Posterior vena cava (tissue), 2 donors: ENCODE results near the gene SF3A1. TPM values are rescaled to one million over a fixed set of nuclear protein-coding genes. Genes with fewer than 3 reads are reported as not detected.

Experiments
- DNase-seq: peaks from one replicate; pipeline ENCODE4 v3.0.0-alpha.2; 2020; ENCODE audit warnings: low spot score
- intact Hi-C, 2 donors: fragments of 100-400 bp; cut with DNase I; formaldehyde crosslinking; loops; one replicate each; pipeline versions ENCODE4 v1.14.1 to v1.14.2; 2022 to 2023
- total RNA-seq, 2 donors: library from RNA; stranded (reverse); fragmentation: NEBNext Ultra II Directional; extraction: Animal tissue kit (Norgen Biotek cat#: 25700); gene quantifications; one replicate each; pipeline ENCODE4 v1.2.1, GENCODE V29; 2021
- donor health status: DM: yes; HTN: yes; CAD: no.
- donor health status: DM: yes; HTN: yes; CAD: no.

Gene SF3A1
- total RNA-seq, 2 donors from 2014 or later: 106 to 108 TPM

DNA sequence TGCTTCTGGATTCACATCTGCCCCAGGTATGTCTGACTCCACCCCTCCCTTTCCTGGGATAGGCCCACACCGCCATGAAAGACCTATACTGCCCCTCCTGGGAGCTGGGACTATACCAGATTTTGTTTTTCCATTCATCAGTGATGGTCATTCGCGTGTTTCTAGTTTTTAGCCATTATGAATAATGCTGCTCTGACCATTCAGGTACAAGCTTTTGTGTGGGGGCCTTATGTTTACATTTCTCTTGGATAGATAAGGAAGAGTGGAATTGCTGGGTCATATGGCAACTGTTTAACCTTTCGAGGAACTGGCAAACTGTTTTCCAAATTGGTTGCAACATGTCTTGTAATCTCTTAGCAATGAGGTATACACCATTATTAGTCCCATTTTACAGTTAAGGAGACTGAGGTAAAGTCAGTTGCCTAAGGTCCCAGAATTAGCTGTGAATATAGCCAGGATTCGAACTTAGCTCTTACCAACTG is 28.8 kb downstream of the SF3A1 start:
- intact Hi-C loops: no loop called here
- no peak for DNase-seq

- peak; percentile 94 for DNase-seq
- intact Hi-C loops: no loop called here
Observed at GRCh38 chr22:30326706-30327362, 29.9 kb downstream of the SF3A1 start, which contains the start of gene TBC1D10A. TSS of gene TBC1D10A (minus strand) at chr22:30326941. CDS start at chr22:30326881, 60 bp downstream.

- DNase-seq: no peak
Observed at GRCh38 chr22:30326255-30326705, 30.4 kb downstream of the SF3A1 start.

GRCh38 chr22:30325724-30326254 is 30.9 kb downstream of the SF3A1 start:
- intact Hi-C loops: no loop called here
- no peak for DNase-seq

More at GRCh38 chr22:30326255-30326705, 30.4 kb downstream of the SF3A1 start:
- intact Hi-C loops: no loop called here

DNA sequence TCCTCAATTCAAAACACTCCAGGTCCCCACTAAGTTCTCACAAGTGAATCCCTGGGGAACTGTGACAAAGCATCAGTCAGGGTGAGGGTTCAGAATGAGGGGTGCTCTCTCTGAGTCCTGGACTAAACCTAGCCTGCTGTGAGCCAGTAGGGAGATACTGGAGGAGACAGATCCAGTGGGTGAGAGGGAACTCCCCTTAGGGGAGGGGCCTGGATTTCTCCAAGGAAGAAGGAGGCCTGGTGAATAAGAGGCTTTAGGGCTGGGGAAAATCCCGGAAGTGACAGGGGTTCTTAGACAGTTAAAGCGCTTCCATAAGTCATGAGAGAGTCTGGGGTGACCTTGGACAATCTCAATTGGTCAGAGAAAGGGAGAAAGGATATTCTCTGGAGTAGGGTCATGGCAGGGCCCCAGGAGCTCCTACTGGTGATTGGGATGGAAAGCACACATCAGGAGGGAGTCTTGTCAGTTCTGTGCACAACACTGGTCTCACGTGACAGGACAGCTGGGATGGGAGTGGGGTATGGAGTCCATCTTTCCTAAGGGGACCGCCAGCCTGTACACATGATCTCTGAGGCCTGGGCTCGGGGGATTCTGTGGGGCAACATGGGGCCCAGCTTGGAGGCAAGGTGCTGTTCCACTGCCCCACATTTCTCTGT is 31.5 kb downstream of the SF3A1 start:
- no peak for DNase-seq
- intact Hi-C loops: no loop called here

- intact Hi-C loops: no loop called here
- no peak for DNase-seq
Observed at GRCh38 chr22:30324014-30324730, 32.5 kb downstream of the SF3A1 start.

- intact Hi-C loops: no loop called here
- no peak for DNase-seq
Observed at GRCh38 chr22:30323246-30323645, 33.4 kb downstream of the SF3A1 start.

- intact Hi-C loops: no loop called here
- no peak for DNase-seq
Observed at GRCh38 chr22:30321461-30321860, 35.2 kb downstream of the SF3A1 start.

GRCh38 chr22:30320021-30320556 is 36.6 kb downstream of the SF3A1 start:
- DNase-seq: no peak
- intact Hi-C loops: no loop called here

GRCh38 chr22:30318799-30319419 is 37.8 kb downstream of the SF3A1 start:
- DNase-seq: no peak
- intact Hi-C loops: no loop called here

GRCh38 chr22:30317778-30318177 is 38.9 kb downstream of the SF3A1 start:
- intact Hi-C loops: loop anchor here in 1 of 2 donors (2.0 kb wide), 1 partner anchor 119 kb away; no protein-coding TSS in a partner anchor
- DNase-seq: no peak

DNA sequence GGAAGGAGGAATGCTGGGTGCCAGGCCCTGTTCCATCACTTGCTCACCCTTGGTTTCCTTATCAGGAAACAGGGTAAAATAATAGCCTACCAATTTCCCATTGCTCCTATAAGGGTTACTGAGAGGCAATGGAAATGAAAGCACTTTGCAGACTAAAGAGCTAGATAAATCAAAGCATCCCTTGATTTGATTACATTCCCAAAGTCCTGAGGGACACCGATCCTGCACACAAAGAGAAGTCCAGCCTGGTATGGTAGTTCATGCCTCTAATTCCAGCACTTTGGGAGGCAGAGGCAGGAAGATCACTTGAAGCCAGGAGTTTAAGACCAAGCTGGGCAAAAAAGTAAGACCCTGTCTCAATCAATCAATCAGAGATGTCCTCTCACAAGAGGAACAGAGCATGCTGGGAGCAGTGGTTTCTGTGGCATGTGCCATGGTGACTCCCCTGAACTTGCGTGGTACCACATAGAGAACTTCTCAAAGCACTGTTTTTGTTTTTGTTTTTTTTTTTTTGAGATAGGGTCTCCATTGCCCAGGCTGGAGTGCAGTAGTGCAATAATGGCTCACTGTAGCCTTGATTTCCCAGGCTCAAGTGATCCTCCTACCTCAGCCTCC is 40.6 kb downstream of the SF3A1 start:
- DNase-seq: no peak
- intact Hi-C loops: loop anchor here in 1 of 2 donors (2.0 kb wide), 1 partner anchor 117 kb away; no protein-coding TSS in a partner anchor

GRCh38 chr22:30314915-30315314 is 41.8 kb downstream of the SF3A1 start:
- no peak for DNase-seq
- intact Hi-C loops: no loop called here

- DNase-seq: no peak
- intact Hi-C loops: no loop called here
Observed at GRCh38 chr22:30313527-30314363, 42.9 kb downstream of the SF3A1 start.

DNA sequence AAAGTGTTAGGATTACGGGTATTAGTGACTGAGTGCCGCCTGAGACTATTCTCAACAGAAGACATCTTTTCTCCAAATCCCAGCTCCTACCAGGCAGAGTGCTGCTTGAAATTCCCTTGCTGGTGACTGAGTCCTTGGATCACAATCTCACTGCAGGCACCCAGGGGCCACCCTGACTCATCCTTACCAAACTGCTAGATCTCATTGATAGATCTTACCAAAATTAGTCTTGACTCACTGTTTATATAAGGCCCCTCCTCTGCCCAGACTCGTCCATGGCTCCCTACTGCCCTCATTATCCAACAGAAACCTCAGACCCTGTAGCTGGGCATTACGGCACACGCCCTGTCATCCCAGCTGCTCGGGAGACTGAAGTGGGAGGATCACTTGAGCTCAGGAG is 44.6 kb downstream of the SF3A1 start:
- no peak for DNase-seq
- intact Hi-C loops: no loop called here

GRCh38 chr22:30310881-30311771 is 45.6 kb downstream of the SF3A1 start:
- intact Hi-C loops: no loop called here
- DNase-seq: no peak
